Measurements from ENCODE around the gene NEAT1.
"Not testable (repeated sequence)": the region's sequence is repeated elsewhere in the genome, so short reads cannot be mapped to it uniquely, and the experiment has no call there.

The NEAT1 gene

GRCh38 chr11:65435411-65435931 is 12.9 kb downstream of the NEAT1 start:
- DNase-seq = no peak

GRCh38 chr11:65435981-65436411 is 13.4 kb downstream of the NEAT1 start:
- no peak for DNase-seq

GRCh38 chr11:65436412-65437032 is 13.9 kb downstream of the NEAT1 start:
- no peak for DNase-seq

DNA sequence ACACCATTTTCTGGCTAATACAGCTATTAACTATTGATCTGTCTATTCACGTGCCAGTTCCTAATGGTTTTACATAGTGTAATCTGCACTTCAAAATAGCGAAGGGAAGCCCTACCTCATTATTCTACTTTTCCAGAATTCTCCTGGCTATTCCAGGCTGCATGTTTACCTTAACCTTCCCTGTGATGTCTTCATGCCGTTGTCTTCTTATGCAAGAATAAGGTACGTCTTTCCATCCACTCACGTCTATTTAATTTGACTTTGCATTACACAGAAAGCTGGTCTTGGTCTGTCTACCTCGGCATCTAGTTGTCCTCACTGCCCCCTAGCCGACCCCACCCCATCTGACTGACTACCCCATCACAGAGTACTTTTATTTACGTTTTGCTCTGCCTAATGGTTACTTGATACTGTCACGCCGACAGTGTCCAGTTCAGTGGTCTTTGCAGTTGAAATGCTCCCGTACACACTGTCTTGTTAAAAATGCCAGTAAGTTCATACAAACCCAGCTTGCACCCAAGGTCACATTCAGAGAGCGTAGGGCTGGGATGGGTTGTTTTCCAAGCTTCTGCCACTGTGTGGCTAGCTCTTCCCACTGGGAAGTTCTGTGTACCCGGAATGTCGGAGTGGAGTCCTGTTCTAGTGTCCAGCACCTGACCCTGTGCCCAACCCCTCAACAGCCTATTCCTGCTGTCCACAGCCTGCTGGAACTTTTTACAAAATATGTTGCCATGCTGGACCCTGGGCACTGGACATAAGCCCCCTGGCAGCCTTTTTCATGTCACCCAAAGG is 15.0 kb downstream of the NEAT1 start:
- no peak for DNase-seq

DNA sequence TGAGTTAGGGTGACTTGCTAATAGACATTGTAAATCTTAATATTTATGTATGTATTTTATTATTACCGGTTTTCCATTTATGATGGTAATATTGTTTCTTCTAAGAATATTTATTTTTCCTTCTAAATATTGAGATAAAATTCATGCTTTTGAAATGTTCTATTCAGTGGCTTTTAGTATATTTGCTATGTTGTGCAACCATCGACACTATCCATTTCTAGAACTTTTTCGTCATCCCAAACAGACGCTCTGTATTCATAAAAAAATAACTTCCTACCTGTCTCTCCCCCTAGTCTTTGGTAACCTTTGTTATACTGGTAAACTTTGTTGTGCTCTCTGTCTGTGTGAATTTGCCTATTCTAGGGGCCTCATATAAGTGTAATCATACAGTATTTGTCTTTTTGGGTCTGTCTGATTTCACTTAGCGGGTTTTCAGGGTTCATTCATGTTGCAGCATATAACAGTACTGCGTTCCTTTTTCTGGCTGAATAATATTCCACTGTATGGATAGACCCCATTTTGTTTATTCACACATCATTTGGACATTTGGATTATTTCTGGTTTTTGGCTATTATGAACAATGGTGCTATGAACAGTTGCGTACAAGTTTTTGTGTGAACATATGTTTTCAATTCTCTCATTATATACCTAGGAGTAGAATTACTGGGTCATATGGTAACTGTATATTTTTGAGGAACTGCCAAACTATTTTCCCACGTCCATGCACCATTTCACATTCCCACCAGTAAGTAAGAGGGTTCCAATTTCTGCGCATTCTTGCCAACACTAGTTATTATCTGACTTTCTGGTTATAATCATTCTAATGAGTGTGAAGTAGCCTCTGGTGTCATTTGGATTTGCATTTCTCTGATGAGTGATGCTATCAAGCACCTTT is 15.9 kb downstream of the NEAT1 start:
- no peak for DNase-seq

DNA sequence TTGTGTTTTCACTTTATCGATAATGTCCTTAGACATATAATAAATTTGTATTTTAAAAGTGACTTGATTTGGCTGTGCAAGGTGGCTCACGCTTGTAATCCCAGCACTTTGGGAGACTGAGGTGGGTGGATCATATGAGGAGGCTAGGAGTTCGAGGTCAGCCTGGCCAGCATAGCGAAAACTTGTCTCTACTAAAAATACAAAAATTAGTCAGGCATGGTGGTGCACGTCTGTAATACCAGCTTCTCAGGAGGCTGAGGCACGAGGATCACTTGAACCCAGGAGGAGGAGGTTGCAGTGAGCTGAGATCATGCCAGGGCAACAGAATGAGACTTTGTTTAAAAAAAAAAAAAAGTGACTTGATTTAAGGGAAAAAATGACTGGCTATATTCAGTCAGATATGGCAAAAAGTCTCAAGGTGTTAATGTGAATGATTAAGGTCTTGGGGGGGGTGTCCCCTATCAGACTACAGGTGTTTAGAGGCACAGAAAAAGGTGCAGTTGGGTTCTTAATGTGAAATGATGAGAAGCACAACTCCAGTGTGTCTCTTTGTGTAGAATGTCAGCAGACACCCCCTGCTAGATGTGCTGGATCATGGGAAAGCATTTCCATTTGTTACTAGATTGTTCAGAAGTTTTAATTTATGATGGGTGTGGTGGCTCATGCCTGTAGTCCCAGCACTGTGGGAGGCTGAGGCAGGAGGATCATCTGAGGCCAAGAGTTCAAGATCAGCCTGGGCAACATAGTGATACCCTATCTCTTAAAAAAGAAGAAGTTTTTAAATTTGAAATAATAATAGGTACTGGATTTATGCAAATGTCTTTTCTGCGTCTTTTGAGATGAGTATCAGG is 17.0 kb downstream of the NEAT1 start:
- DNase-seq = no peak

GRCh38 chr11:65440831-65441499 is 18.4 kb downstream of the NEAT1 start:
- no peak for DNase-seq

- DNase-seq = no peak
These were observed 20.3 kb downstream of the NEAT1 start for GRCh38 chr11:65442842-65443331.

GRCh38 chr11:65444314-65445051 is 21.9 kb downstream of the NEAT1 start:
- DNase-seq = no peak

DNA sequence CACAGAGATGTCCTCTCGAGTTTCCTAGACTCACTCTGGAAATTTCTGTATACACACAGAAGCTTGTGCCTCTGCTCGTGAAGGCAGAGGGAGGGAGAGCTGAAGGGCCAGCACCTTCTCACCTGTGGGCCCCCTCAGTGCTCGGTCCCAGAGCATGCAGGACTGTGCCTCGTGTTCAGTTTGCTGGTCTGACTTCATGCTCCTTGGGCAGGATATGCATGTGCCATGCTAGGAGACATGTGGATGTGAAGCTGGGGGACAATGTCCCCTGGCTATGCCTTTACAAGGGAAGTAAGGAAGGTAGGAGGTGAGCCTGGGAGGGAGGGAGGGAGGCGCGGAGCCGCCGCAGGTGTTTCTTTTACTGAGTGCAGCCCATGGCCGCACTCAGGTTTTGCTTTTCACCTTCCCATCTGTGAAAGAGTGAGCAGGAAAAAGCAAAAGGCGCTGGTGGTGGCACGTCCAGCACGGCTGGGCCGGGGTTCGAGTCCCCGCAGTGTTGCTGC is 22.6 kb downstream of the NEAT1 start:
- no peak for DNase-seq

- DNase-seq = no peak
These were observed 23.2 kb downstream of the NEAT1 start for GRCh38 chr11:65445604-65446445.

- no peak for DNase-seq
These were observed 24.1 kb downstream of the NEAT1 start for GRCh38 chr11:65446446-65447277.

- no peak for DNase-seq
These were observed 25.4 kb downstream of the NEAT1 start for GRCh38 chr11:65448074-65448417.

DNA sequence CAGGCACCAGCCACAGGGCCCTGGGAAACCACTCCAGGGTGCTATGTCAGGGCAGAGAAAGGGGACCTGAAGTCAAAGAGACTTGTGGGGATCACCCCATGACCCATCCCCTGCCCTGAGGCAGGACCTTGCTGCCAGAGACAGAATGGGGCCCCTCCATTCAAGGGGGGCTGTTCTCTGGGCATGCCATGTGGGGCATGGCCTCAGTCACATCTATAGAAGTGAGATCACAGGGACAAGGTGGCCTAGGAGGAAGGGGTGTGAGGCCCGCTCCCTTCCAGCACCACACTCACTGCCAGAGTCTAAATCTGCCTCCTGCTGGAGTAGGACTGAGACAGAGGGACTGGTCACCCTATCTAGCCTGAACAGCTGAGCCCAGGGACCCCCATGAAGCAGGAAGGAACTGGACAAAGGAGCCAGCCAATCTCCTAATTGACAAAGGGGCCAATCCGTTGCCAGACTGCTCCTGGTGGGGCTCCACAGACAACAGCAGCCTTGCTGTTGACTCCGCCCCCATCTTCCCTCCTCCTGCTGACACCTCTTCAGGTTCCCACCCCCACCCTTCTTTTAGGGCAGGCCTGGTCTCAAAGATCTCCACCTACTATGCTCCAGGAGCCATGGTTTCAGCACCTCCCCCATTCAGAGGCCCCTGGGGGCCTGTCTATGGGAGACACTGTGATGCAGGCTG is 26.0 kb downstream of the NEAT1 start:
- no peak for DNase-seq

GRCh38 chr11:65451301-65451700 is 28.7 kb downstream of the NEAT1 start:
- DNase-seq = not testable (repeated sequence)

DNA sequence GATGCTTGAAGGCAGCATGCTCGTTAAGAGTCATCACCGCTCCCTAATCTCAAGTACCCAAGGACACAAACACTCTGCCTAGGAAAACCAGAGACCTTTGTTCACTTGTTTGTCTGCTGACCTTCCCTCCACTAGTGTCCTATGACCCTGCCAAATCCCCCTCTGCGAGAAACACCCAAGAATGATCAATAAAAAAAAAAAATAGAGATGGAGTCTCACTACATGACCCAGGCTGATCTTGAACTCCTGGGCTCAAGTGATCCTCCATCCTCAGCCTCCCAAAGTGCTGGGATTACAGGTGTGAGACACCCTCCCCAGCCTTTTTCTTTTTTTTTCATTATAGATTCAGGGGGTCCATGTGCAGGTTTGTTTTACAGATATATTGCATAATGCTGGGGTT is 29.7 kb downstream of the NEAT1 start:
- not testable (repeated sequence) for DNase-seq

GRCh38 chr11:65452806-65453490 is 30.4 kb downstream of the NEAT1 start:
- DNase-seq = peak; percentile 61 to 66
